ENCODE results near the gene ACACA.

DNA sequence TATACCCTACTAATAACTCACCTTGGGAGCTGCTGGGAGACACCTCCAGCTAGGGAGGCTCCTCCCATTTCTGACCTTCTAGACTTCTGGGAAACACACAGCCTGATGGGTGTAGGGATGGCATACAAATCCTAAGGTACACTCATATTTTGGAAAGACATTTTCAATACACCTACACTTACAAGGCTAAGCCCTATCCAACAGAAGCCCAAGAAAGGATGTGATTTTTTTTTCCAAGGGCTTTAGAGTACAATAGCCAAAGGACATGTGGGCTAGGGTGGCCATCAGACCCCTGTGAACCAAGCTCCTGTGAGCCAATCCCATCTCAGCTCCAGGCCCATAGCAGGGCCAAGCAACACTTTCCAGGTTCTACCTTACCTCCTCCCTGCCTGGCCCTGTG lies 313.9 kb downstream of the ACACA start:
- TF ChIP-seq EZH2phosphoT487 (IDR thresholded peaks at IDR 0.05; ENCODE audit: borderline replicate concordance, low read length), result no peak
- TF ChIP-seq, protein P1, sequence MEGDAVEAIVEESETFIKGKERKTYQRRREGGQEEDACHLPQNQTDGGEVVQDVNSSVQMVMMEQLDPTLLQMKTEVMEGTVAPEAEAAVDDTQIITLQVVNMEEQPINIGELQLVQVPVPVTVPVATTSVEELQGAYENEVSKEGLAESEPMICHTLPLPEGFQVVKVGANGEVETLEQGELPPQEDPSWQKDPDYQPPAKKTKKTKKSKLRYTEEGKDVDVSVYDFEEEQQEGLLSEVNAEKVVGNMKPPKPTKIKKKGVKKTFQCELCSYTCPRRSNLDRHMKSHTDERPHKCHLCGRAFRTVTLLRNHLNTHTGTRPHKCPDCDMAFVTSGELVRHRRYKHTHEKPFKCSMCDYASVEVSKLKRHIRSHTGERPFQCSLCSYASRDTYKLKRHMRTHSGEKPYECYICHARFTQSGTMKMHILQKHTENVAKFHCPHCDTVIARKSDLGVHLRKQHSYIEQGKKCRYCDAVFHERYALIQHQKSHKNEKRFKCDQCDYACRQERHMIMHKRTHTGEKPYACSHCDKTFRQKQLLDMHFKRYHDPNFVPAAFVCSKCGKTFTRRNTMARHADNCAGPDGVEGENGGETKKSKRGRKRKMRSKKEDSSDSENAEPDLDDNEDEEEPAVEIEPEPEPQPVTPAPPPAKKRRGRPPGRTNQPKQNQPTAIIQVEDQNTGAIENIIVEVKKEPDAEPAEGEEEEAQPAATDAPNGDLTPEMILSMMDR (conservative IDR thresholded peaks at IDR 0.05; ENCODE audit: low read depth, low read length), result no peak
